GM18511 (cell line): ENCODE data around the gene RSKR.
"Not testable (repeated sequence)": the region's sequence is repeated elsewhere in the genome, so short reads cannot be mapped to it uniquely, and the experiment has no call there.

Source experiments
- ATAC-seq: cut with Tn5 transposase; IDR thresholded peaks from one replicate; pipeline ENCODE4 v1.9.1; 2021; ENCODE audit warnings: mild to moderate bottlenecking, moderate library complexity; ENCODE audit not compliant: unreplicated experiment

Gene RSKR

DNA sequence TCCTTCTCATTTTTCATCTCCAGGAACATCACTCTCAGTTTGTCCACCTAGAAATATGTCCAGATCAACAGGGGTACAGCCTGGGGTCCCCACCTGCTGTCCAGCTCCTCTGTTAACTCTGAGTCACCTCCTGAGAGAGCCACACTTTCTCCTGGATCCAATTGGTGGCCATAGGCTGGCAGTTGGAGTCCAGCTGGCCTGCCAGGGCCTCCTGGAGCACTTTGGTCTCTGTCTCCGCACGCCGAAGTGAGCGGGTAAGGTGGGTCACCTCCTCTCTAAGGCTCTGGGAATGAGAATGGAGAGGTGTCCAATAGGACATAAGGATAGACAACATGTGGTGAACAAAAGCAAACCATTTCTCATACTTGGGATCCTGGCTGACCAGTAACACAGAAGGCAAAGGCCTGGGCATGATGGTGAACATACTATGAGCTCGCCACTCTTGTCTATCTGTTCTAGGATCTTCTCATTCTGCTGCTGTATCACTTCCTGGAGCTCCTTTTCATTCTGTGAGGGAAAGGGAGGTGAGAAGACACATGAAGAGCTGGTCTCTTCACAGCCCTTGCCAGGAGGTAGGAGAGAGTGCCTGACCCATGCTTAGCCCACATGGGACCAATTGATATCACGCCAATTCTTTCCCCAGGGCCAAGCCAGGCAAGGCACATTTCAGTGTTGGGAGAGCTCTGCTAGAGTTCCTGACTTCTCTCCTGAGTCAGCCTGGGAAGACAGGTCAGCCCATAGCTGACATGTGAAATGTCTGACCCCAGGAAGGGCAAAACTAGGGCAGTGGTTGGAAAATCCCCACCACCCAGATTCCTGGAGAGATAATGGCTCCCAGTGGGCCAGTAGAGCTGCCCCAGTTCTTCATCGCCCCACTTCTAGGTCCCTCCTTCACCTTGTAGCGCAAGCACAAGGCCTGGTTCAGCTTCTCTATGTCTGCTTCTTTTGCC is 35.5 kb downstream of the RSKR start:
- ATAC-seq: no peak

DNA sequence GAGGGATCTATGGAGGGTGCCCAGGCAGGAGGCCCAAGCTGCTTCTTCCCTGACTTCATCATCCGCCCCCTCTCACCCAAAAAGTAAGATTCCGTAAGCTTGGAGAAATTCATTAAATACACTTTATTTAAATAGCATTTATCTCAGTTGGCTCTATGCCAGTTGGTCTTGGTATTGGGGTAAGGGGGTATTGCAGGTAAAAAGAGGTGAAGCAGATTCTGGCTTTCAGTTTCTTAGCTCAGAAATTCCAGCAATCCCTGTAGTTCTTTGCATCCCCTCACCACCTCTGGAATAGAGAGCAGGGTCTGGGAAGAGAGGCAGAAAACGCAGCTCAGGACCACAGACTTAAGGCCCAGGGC is 36.5 kb downstream of the RSKR start:
- no peak for ATAC-seq

DNA sequence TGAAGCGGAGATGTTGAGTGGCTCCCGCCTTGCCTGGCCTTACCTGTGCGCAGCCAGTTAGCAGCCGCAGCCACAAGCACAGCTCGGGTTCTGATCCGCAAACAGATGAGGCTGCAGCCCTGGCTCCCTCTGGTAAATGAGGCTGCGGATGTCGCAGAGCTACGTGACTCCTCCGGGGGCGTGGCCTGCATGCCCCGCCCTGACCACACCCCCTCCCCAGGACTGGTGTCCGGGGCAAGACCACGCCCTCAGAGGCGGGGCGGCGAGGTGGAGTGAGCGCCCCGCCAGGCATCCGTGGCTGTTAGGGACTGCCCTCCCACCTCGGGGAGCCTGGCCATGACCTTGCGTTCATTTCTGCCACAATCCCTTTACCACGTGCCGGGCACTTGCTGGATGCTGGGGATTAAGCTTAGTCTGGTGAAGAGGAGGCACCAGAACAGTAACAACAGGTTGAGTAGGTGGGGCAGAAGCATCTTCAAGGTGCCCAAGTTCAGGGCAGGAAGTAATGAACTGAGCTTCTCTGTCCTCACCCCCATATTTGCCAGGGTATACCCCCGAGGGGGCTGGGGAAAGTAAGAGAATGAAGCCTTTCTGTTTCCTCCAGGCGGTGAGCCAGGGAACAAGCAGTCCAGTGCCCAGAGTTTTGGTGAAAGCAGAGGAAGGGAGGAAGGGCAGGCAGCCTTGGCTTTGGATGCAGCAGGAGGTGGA is 37.1 kb downstream of the RSKR start, which contains the start of gene ALDOC:
TSS of gene ALDOC (minus strand) at position 138 of the 708 bp plus-strand sequence. CDS start 1,363 bp downstream, outside the sequence.
- ATAC-seq: peak; percentile 81

DNA sequence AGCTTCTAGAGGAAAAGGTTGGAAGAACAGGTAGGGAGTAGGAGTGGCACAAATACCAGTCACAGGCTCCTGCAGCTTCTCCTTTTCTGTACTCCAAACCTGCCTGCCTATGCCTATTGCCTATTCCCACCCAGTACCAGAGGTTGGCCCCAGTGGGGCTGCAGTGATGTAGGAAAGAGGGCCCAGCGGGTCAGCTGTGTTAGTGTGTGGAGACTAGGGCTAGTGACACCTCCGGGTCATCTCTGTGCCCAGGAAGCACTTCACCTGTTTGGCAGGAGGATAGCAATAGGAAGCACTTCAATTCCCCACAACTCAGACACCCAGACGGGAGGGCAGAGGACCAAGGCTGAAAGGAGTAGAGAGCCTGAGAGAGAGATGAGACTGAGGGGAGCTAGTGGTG is 38.0 kb downstream of the RSKR start:
- not testable (repeated sequence) for ATAC-seq

DNA sequence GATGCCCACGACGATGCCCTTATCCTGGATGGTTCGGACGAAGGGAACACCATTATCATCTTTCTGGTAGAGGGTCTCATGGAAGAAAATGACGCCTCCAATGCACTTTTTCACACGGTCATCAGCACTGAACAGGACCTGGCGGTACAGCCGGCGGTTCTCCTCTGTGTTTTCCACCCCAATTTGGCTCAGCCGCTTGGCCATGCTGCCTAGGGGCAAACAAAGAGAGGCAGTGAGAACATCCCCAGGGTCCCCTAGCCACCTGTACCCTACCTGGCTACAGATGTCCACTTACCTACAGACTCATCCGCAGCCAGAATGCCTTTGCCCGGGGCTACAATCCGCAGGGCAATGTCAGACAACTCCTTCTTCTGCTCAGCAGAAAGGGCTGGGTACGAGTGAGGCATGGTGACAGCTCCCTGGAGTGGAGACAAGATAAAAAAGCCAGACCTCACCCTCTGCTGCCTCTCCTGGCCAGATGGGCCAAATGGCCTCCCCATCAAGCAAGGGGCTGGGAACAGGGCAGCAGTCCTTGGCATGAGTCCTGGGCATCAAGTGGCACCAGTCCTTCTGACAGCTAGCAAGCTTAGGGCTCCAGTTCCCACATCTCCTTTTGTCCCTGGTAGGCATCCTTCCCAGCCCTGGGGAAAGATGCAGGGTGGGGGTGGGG is 38.7 kb downstream of the RSKR start:
- ATAC-seq: no peak

DNA sequence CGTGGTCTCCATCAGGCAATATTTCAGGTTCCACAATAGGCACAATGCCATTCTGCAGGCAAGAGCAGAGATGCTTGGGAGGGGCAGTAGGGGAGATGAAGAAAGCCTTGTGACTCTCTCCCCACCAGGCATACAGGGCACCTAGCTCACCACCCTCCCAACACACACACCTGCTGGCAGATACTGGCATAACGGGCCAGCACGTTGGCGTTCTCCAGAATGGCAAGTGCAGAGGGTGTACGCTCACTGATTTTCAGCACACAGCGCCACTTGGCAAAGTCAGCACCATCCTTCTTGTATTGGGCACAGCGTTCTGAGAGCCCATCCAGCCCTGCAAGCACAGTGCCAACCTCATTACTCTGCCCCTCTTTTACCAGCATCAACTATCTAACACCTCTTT is 39.5 kb downstream of the RSKR start:
- ATAC-seq: no peak

DNA sequence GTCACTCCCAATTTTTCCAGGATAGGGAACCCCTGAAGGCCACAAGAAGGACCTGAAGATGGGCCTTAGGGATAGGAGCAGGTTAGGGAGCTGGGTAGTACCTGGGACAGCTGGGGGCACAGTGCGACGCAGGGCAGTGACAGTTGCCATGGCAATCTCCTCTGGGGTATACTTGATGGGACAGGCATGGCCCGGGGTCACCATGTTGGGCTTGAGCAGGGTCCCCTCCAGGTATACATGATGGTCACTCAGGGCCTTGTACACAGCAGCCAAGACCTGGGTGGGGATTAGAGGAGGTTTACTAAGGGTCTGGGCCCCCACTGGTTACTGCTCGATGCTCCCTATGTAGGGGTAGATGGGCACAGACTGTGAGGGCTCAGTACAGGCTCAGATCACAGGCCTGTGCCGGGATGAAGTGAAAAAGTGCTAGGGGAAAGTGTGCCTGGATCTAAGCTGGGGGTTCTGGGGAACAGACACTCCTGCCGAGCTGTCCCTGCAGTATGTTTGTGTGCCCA is 40.0 kb downstream of the RSKR start:
- ATAC-seq: no peak

DNA sequence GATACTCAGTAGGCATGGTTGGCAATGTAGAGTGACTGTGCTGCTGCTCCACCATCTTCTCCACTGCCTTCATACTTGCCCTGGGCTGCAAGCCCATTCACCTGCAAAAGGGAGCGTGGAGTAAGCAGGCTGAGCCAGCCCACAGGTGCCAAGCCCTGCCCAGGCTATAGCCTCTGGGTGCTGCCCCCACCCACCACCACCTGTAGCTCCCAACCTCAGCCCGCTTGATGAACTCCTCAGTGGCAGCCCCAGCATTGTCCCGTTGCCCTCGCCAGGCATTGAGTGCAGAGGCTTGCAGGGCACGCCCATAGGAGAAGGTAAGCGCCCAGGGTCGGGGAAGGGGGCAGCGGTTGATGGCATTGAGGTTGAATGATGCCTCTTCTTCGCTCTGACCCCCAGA is 40.5 kb downstream of the RSKR start:
- ATAC-seq: no peak

DNA sequence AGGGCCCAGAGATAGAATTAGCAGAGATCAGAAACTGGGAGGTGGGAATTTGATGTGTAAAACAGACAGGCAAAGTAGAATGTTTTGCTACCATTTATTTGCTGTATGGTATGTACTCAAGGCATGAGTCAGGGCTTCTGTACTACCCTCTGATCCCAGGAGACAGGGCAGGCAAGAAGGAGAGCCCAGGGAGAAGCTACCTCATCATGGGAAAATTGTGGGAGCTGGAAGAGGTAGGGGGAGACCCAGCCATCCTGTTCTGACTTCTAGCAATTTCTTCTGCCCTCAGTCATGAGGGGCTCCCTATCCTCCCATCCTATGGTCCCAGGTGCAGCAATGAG is 41.0 kb downstream of the RSKR start:
- no peak for ATAC-seq

DNA sequence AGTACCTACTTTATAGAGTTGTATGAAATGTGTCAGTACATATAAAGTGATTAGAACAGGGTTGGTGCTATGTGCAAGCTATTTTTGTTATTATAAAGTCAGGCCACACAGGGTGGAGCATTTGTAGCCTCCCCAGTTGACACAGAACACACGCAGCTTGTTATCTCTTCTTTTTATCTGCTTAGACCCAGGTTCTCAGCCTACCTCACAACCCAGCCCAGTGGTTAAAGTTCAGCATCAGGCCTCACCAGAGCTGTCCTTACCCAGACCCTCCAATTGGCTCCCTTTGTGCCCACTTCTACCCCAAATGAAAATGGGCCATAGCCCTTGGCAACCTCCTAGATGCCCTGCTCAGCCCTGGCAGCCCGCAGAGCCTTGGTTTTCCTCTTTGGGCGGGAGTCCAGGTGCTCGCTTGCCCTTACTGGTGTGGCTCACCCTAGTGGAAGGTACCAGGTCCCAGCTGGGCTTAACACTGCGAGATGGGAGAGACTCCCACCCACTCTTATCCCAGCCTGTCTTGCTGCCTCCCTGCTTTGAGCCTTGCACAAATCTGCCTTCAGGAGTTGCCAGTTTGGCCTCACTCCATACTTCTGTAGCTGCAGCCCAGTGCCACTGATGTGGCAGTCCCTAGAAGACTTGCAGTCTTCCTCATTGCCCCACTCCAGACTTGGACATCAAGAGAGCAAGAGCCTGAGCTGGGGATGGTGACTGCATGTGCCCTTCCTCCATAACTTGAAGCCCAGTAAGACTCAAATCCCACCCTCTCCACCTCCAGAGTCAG is 41.5 kb downstream of the RSKR start:
- no peak for ATAC-seq

DNA sequence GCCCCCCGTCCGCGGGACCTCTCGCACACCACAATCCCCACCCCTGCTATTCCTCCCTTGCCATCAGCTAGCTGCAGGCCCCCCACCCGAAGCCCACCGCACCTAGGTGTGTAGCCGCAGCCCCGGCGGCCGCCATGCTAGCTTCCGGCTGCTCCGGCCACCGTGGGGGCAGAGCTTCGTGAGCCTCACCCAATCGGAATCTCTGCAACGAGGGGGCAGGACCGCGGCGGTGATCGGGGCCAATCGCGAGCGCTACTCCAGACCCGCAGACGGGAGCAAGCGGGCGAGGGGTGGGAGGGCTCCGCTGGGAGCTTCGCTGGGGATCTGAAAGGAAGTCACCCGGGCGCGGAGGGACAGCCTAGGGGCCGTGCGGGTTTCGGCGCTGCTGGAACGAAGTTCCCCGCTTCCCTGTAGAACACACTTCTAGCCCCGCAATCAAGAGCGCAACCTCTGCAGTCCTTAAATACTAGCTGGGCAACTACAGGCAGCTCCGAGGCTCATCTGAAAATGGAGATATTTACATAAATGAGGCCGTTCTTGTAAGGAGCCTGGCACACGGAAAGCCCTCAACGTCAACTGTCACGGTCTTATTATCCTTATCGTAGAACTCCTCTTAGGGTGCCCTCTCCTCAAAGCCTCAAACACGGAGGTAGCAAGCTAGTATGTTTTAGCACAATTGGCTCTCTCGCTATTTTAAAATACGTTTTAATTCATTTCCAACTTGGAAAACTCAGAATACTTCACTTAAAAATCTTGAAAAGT is 42.4 kb downstream of the RSKR start, which contains the start of gene PIGS:
TSS of gene PIGS (minus strand) at position 164 of the 762 bp plus-strand sequence. CDS start at position 136, 28 bp downstream.
- peak; percentile 90 for ATAC-seq

DNA sequence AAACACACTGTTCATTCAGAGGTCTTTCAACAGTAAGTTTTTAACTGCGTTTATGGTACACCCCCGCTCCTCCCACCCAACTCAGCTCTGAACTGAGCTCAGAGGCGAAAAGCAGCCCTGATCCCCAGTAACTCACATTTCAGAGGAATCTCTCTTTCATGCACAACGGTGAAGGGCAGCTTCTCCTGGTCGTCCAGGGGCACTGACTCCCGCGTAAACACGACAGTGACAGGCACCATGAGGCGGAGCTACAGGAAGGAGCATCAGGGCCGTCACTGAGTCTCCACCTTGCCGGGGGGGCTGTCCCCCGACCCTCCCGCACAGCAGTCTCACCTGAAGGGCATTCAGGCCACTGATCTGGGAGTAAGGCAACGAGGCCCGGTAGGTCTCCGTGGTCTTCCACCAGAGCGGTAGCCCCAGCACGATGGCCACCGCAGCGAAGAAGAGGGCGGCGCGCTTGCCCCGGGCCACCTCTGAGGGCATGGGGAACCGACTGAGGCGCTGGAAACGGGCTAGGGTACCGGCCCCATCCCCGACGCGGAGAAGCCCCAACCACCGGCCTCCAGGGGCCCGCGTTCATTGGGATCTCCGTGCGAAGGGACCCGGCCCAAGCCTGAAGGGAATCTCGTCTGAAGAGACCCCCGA is 43.1 kb downstream of the RSKR start:
- peak; percentile 35 for ATAC-seq

DNA sequence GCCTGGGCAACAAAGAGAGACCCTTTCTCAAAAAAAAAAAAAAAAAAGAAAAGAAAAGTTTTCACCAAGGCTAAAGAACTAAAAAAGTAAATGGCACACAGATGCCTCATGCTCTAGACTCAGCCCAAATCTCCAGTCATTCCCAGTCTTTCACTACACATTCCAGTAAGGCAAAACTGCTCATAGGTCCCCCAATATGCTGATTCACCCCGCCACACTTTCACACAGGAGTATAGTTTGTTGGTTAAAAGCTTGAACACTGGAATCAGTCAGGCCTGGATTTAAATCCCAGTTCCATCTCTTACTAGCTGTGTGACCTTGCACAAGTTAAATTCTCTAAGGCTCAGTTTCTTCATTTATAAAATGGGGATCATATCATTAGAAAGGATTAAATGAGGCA is 44.5 kb downstream of the RSKR start:
- ATAC-seq: no peak

DNA sequence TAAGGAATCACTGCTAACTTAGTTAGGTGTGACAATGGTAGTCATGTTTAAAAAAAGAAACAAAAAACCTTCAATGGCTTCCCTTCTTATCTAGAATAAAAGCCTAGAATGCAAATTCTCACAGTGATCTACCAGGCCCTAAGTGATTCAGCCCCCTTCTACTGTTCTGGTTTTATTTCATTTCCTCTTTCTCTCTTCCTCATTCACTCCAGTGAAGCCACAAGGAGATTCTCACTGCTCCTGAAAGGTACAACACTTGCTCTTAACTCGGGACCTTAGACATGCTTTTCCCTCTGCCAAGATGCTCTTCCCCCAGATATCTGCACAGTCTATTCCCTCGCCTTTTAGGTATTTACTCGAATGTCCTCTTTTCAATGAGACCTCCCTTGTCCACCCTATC is 46.4 kb downstream of the RSKR start:
- peak; percentile 35 for ATAC-seq

DNA sequence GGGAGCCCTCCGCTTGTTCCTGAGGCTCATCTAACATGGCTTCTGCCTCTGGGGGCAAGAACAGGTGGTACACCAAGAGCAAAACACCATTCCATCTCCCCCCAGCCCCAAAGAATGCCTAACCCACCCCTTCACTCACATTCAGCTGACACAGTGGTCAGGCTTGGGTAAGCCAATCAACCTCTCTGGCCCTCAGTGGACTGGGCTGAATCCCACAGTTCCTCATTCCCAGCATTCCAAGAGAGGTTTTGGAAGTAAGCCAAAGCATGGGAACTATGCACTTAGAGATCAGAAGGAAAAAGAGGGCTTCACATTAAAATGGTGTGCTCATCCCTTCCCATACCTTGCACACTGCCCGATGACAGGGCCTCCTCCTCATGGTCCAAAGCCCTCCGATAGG is 50.5 kb downstream of the RSKR start:
- no peak for ATAC-seq
